22Rv1 (cell line): Measurements from ENCODE around the gene ZBTB18.

ENCODE experiments used
- H3K27ac ChIP-seq: fragments of 450-650 bp; 2 replicates; pipeline ENCODE4 v1.5.1; 2017
- ZFX ChIP-seq: fragments of 450-650 bp; IDR thresholded peaks from 2 replicates; pipeline ENCODE4 v1.6.1; 2017; ENCODE audit warnings: antibody characterized with exemption, borderline replicate concordance
- TF ChIP-seq, protein P1 (sequence below): fragments of 450-650 bp; IDR thresholded peaks from 2 replicates; pipeline ENCODE4 v1.5.1; 2017; ENCODE audit warnings: mild to moderate bottlenecking

ZBTB18 gene

DNA sequence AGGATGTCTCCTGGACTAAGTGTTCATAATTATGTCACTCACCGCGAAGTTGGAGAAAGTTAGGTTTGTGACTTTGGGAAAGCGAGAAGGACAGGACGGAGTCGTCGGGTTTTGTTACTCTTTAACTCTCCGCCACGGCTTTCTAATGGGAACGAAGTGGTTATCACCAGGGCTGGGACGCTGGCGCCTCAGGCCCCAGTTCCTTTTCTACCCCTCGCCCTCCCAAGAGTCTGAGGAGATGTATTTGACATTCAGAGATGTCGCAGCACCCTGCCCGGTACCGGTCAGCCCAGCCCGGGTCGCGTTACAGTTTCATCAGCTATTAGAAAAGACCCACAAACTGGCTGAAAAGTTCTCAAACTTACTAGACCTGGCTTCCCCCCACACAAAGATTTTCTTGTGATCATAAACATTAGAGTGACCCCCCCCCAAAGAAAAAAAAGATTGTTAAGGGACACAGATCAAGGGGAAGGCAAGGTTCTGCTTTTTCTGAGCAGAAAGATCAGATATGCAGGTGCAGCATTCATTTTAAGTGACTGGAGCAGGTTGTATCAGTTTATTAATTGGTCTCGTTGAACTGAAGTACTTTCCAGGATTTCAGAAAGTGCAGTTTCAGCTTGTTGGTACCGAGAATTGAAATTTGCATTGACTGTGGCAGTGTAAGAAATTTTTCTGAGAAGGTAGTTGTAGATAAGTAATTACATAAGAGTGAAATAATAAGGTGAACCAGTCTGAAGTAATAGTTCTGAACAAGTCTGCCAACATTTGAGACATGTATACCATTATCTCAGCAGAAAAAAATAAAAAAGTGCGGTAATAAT lies 859 bp upstream of the ZBTB18 start:
- TF ChIP-seq, protein P1, sequence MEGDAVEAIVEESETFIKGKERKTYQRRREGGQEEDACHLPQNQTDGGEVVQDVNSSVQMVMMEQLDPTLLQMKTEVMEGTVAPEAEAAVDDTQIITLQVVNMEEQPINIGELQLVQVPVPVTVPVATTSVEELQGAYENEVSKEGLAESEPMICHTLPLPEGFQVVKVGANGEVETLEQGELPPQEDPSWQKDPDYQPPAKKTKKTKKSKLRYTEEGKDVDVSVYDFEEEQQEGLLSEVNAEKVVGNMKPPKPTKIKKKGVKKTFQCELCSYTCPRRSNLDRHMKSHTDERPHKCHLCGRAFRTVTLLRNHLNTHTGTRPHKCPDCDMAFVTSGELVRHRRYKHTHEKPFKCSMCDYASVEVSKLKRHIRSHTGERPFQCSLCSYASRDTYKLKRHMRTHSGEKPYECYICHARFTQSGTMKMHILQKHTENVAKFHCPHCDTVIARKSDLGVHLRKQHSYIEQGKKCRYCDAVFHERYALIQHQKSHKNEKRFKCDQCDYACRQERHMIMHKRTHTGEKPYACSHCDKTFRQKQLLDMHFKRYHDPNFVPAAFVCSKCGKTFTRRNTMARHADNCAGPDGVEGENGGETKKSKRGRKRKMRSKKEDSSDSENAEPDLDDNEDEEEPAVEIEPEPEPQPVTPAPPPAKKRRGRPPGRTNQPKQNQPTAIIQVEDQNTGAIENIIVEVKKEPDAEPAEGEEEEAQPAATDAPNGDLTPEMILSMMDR, result no peak
- TF ChIP-seq ZFX, result no peak
- no peak overlapping the region for H3K27ac ChIP-seq

DNA sequence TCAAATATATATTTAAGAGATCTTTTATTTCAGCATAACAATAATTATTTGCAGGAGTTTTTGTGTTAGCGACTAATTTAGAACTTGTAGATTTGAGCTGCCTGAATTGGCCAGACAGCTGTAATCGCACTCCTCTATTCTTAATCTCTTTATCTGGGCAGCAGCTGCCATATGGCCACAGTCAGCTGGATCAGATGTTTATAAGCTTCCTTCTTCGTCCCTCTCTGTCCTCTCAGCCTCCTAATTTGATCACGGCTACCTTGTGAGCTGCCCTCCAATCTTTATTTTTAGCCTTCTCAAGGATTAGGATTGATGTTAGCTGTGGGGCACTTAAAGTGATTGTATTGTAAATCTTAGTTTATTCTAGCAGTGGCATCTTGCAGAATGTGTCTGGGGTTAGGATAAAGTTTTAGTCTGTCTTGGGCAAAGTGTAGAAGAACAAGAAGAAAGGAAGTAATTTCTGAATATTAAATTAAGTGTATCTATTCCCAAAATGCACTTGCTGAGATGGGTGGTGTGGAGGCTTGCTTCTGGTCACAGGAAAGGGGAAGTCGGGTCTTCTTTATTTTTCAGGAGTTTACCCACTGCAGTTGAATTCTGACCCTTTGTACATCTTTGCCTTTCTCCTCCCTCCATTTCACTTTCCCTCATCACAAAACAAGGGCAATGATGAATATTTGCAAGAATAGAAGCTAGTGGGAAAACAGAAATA lies 1.1 kb downstream of the ZBTB18 start:
- no peak overlapping the region for H3K27ac ChIP-seq
- no peak for TF ChIP-seq ZFX
- TF ChIP-seq, protein P1, result no peak

DNA sequence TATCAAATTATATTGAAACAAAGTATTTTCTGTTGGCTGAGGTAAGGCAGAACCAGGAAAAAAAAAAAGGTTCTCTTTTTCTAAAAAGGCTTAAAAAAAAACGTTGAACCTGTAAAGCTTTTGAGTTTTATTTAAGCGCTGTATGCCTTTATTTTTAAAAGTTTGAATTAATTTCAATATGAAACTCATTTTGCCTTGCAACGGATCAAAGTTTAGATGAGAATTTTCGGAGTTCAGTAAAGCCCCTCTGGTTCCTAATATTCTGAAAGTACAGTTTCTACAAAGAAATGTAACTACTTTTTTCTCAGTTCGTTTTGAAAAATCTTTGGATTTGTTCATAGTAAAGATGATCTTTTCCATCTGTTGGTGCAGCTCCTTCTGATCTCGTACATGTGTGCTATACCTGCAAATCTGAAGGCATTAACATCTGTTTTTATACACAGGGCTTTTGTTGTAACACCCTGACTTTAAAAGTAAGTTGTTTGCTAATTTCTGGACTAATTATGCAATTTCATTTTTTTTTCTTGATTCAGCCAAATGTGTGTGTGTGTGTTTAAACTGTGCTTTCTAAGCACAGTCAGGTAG lies 1.7 kb downstream of the ZBTB18 start:
- H3K27ac ChIP-seq, result no peak overlapping the region

DNA sequence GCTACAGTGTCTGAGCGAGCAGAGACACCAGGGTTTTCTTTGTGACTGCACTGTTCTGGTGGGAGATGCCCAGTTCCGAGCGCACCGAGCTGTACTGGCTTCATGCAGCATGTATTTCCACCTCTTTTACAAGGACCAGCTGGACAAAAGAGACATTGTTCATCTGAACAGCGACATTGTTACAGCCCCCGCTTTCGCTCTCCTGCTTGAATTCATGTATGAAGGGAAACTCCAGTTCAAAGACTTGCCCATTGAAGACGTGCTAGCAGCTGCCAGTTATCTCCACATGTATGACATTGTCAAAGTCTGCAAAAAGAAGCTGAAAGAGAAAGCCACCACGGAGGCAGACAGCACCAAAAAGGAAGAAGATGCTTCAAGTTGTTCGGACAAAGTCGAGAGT lies 2.7 kb downstream of the ZBTB18 start:
- TF ChIP-seq ZFX, result no peak
- TF ChIP-seq, protein P1, result no peak
- no peak overlapping the region for H3K27ac ChIP-seq

More for the DNA sequence above, 1.7 kb downstream of the ZBTB18 start:
- no peak for TF ChIP-seq ZFX

DNA sequence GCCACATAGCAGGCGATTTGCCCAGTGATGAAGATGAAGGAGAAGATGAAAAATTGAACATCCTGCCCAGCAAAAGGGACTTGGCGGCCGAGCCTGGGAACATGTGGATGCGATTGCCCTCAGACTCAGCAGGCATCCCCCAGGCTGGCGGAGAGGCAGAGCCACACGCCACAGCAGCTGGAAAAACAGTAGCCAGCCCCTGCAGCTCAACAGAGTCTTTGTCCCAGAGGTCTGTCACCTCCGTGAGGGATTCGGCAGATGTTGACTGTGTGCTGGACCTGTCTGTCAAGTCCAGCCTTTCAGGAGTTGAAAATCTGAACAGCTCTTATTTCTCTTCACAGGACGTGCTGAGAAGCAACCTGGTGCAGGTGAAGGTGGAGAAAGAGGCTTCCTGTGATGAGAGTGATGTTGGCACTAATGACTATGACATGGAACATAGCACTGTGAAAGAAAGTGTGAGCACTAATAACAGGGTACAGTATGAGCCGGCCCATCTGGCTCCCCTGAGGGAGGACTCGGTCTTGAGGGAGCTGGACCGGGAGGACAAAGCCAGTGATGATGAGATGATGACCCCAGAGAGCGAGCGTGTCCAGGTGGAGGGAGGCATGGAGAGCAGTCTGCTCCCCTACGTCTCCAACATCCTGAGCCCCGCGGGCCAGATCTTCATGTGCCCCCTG lies 3.3 kb downstream of the ZBTB18 start:
- no peak for TF ChIP-seq ZFX
- TF ChIP-seq, protein P1, result no peak
- no peak overlapping the region for H3K27ac ChIP-seq

DNA sequence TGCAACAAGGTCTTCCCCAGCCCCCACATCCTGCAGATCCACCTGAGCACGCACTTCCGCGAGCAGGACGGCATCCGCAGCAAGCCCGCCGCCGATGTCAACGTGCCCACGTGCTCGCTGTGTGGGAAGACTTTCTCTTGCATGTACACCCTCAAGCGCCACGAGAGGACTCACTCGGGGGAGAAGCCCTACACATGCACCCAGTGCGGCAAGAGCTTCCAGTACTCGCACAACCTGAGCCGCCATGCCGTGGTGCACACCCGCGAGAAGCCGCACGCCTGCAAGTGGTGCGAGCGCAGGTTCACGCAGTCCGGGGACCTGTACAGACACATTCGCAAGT lies 3.8 kb downstream of the ZBTB18 start:
- TF ChIP-seq ZFX, result no peak
- TF ChIP-seq, protein P1, result no peak

DNA sequence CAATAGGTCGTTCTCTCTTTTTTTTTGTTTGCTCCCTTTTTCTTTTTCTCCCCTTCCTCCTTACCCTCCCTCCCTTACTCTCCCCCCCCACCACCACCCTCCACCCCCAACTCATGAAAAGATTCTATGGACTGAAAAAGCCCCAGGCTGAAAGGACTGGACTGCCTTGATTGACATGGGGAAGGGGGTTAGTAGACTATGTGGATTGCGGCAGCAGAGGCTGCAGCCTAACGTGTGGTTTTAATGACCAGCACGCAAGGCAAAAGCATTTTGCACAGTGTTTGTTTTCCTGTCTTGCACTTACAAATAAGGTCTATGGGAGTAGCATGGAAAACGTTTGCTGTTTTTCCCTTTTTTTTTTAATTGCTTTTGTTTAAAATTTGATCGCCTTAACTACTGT lies 5.5 kb downstream of the ZBTB18 start:
- no peak overlapping the region for H3K27ac ChIP-seq
- no peak for TF ChIP-seq ZFX
- TF ChIP-seq, protein P1, result no peak

More for the DNA sequence above, 3.8 kb downstream of the ZBTB18 start:
- no peak overlapping the region for H3K27ac ChIP-seq
